ENCODE data around the gene NR2C2. TPM values are rescaled to one million over a fixed set of nuclear protein-coding genes. Genes with fewer than 3 reads are reported as not detected.

Gene NR2C2
- total RNA-seq, 1 experiment from 2014 or later = 38.5 TPM

DNA sequence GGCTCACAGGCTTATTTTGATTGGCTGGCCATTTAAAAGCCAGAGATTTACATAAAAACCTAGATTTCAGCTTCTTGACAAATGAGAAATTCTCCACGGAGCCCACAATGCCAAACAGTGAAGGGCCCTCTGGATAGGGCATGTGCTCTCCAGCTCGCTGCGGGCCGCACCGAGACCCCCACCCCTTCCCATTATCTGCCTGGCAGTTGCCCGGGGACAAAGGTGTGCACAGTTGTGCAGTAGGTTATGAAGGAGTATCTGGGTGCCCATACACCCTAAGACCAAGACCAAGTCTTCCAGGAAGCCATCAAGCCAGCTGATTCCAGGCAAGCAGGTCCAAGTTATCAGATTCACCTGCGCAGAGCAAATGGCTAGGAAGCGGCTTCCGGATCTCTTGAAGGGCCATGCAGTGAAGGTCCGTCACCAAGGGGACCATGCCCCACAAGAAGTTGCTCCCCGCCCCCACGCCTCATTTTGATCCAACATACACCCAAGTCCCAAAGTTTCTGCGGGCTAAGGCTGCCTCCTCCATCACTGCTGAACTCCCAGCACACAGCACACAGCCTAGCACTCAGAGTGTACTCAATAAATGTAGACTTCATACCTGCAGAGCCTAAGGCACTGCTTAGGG lies 116.4 kb downstream of the NR2C2 start:
- peaks cover 12% of the 10 kb centered on the region; the same call in 1 of the 2 replicates for H3K79me2 ChIP-seq (ENCODE audit: insufficient read depth, low read length)
- peaks cover 18% of the 10 kb centered on the region in 2 experiments for H3K4me1 Mint-ChIP-seq
- TF ChIP-seq, protein P1, sequence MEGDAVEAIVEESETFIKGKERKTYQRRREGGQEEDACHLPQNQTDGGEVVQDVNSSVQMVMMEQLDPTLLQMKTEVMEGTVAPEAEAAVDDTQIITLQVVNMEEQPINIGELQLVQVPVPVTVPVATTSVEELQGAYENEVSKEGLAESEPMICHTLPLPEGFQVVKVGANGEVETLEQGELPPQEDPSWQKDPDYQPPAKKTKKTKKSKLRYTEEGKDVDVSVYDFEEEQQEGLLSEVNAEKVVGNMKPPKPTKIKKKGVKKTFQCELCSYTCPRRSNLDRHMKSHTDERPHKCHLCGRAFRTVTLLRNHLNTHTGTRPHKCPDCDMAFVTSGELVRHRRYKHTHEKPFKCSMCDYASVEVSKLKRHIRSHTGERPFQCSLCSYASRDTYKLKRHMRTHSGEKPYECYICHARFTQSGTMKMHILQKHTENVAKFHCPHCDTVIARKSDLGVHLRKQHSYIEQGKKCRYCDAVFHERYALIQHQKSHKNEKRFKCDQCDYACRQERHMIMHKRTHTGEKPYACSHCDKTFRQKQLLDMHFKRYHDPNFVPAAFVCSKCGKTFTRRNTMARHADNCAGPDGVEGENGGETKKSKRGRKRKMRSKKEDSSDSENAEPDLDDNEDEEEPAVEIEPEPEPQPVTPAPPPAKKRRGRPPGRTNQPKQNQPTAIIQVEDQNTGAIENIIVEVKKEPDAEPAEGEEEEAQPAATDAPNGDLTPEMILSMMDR (conservative IDR thresholded peaks at IDR 0.05) = no peak
- H2BK20ac ChIP-seq (ENCODE audit: low read depth, low read length, poor library complexity, severe bottlenecking) = no peak overlapping the region
- no peak overlapping the region for H4K5ac ChIP-seq (ENCODE audit: insufficient read length, low read depth, low read length)
- H3K4ac ChIP-seq (ENCODE audit: low read depth, low read length) = no peak overlapping the region
- H3K9me3 ChIP-seq (ENCODE audit: control insufficient read depth, low read depth, low read length) = no peaks in the 10 kb centered on the region
- H3K27me3 Mint-ChIP-seq (ENCODE audit: low read depth) = peaks cover 3% of the 10 kb centered on the region; the same call in 1 of the 2 replicates
- H3K4me1 ChIP-seq (ENCODE audit: insufficient read depth, low read length) = peaks cover 6% of the 10 kb centered on the region; the same call in 1 of the 2 replicates
- no peak overlapping the region for H3K18ac ChIP-seq (ENCODE audit: insufficient read length, low read depth, low read length)
- H2AFZ ChIP-seq (ENCODE audit: low read length) = no peak overlapping the region
- peak overlapping the region; percentile 95 for H3K4me2 ChIP-seq (ENCODE audit: insufficient read depth, insufficient read length, low read length)
- peaks cover 27 to 36% (median 32%) of the 10 kb centered on the region in 3 experiments for H3K36me3 Mint-ChIP-seq (ENCODE audit: insufficient read depth in 1 of 3, low read depth in 3 of 3)
- H3K27me3 ChIP-seq (ENCODE audit: insufficient read depth, low read length) = no peaks in the 10 kb centered on the region
- H3K4me3 Mint-ChIP-seq = peak overlapping the region; percentile 97
- H3K9me3 Mint-ChIP-seq = peaks cover 0 to 3% of the 10 kb centered on the region in 2 experiments; a peak in 2 of 5 replicates
- no peak overlapping the region for H4K91ac ChIP-seq (ENCODE audit: insufficient read length, low read depth, low read length)
- H2AK5ac ChIP-seq (ENCODE audit: insufficient read length, low read length) = no peak overlapping the region
- H2BK120ac ChIP-seq (ENCODE audit: low read depth, low read length, poor library complexity, severe bottlenecking) = no peak overlapping the region
- no peak overlapping the region for H3K27ac ChIP-seq (ENCODE audit: insufficient read length, low read depth, low read length)
- H3K79me1 ChIP-seq (ENCODE audit: insufficient read depth, low read depth, low read length, poor library complexity, severe bottlenecking) = peaks cover 5% of the 10 kb centered on the region
- no peak for DNase-seq
- no peak overlapping the region for H2BK15ac ChIP-seq (ENCODE audit: low read depth, low read length)
- no peak overlapping the region for H4K8ac ChIP-seq (replicated peaks; ENCODE audit: insufficient read length, low read depth, low read length)
- H4K20me1 ChIP-seq (ENCODE audit: control insufficient read depth, insufficient read depth, insufficient read length) = no peaks in the 10 kb centered on the region
- no peak overlapping the region for H3K56ac ChIP-seq (ENCODE audit: insufficient read length, low read depth, low read length)
- H3K9ac ChIP-seq (ENCODE audit: extremely low read depth, insufficient read length, low read length) = peak overlapping the region; percentile 73
- no peak overlapping the region for H2BK5ac ChIP-seq (ENCODE audit: insufficient read length, low read length)
- no peak overlapping the region for H2BK12ac ChIP-seq (ENCODE audit: insufficient read length, low read depth, low read length)
- WGBS (ENCODE audit: extremely low coverage, insufficient read length, low lambda C conversion rate) = no CpG with 5 or more reads among the region's 13 CpGs
- H3T11ph ChIP-seq (ENCODE audit: low read length) = no peak overlapping the region
- peak overlapping the region in 2 of 3 experiments; percentile 76 to 93; a peak in 2 of 7 replicates for H3K27ac Mint-ChIP-seq
- no peak overlapping the region for H3K23ac ChIP-seq (ENCODE audit: insufficient read length, low read depth, low read length)
- peaks cover 7% of the 10 kb centered on the region for H3K23me2 ChIP-seq (ENCODE audit: insufficient read length, low read depth, low read length, poor library complexity, severe bottlenecking)
- no peak overlapping the region for H3K14ac ChIP-seq (ENCODE audit: insufficient read depth, low read length)

Data from H9 (cell line).